ENCODE results near the gene SERPINA12. TPM values are rescaled to one million over a fixed set of nuclear protein-coding genes. Genes with fewer than 3 reads are reported as not detected.
A peak's percentile ranks its signal among the peaks of the same experiment; 100 is the strongest.

The SERPINA12 gene
- total and polyA plus RNA-seq, 2 of the 13 experiments (the other 11 are each of a cell fraction or from before 2014, with no cell fraction given): 0.08 TPM; not detected in 1

DNA sequence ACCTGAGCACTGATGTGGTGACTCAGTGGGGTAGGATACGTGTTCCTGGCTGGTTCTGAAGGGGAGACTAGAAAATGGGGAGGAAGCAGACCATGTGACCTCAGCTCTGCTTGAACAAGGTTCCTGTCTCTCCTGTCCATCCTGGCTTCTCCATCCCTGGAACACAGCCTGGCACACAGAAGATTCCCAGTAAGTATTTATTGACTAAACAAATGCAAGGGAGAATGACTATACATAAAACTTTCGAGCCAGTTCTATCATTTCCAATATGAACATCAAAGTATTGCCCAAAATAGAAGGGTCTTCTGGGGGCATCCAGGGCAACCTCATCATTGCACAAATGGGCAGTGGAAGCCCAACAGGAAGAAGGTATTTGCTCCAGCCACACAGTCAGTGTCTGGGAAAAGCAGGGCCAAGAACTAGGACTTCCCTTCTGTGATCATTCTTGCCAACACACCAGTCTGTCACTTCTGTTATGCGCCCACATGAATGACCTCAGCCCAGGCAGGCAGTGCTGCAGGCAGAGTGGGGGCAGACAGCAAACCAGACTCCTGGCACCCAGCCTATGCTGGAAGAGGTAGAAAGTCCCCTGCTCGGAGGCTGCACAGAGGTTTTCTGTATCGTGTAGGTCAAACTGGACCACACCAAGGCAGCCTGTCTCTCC lies 27.7 kb downstream of the SERPINA12 start (continued):
- TF ChIP-seq FOSL2 (CRISPR knock-in tag; IDR thresholded peaks at IDR 0.05) (no peak; the same call in 1 of the 2 replicates), GLI4 (CRISPR knock-in tag; IDR thresholded peaks at IDR 0.05; ENCODE audit: borderline replicate concordance) (no peak), HOXD1 (CRISPR knock-in tag; IDR thresholded peaks at IDR 0.05) (peak; percentile 43; the same call in 1 of the 2 replicates), ZFP36L1 (CRISPR knock-in tag; IDR thresholded peaks at IDR 0.05) (no peak), ATAD3A (CRISPR knock-in tag; IDR thresholded peaks at IDR 0.05) (no peak), HNRNPUL1 (IDR thresholded peaks at IDR 0.05; ENCODE audit: low read depth, low read length) (no peak), ZNF24 (IDR thresholded peaks at IDR 0.05) (no peak), CBFB (CRISPR knock-in tag; IDR thresholded peaks at IDR 0.05) (no peak), ZBTB42 (CRISPR knock-in tag; IDR thresholded peaks at IDR 0.05) (no peak), PTBP1 (IDR thresholded peaks at IDR 0.05; ENCODE audit: low read depth, low read length, poor library complexity, severe bottlenecking) (no peak), POLR2AphosphoS5 (IDR thresholded peaks at IDR 0.05; ENCODE audit: low read depth, low read length) (peak; percentile 44; the same call in 1 of the 2 replicates), NR3C1 (CRISPR knock-in tag; IDR thresholded peaks at IDR 0.05) (no peak), USF2 (IDR thresholded peaks at IDR 0.05; ENCODE audit: low read depth, low read length) (peak; percentile 5; the same call in 1 of the 2 replicates), USF2 (CRISPR knock-in tag; IDR thresholded peaks at IDR 0.05; ENCODE audit: borderline replicate concordance) (0 out of 2 replicates have a peak, but pooled peaks have one; percentile 31), ZNF800 (CRISPR knock-in tag; IDR thresholded peaks at IDR 0.05) (no peak), NPAS2 (CRISPR knock-in tag; IDR thresholded peaks at IDR 0.05; ENCODE audit: borderline replicate concordance) (no peak), CHCHD3 (CRISPR knock-in tag; IDR thresholded peaks at IDR 0.05) (no peak), CAMTA2 (CRISPR knock-in tag; IDR thresholded peaks at IDR 0.05; ENCODE audit: borderline replicate concordance) (no peak)
- TF ChIP-seq, protein P1, sequence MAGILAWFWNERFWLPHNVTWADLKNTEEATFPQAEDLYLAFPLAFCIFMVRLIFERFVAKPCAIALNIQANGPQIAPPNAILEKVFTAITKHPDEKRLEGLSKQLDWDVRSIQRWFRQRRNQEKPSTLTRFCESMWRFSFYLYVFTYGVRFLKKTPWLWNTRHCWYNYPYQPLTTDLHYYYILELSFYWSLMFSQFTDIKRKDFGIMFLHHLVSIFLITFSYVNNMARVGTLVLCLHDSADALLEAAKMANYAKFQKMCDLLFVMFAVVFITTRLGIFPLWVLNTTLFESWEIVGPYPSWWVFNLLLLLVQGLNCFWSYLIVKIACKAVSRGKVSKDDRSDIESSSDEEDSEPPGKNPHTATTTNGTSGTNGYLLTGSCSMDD (CRISPR knock-in tag; IDR thresholded peaks at IDR 0.05): no peak
- TF ChIP-seq, protein P2, sequence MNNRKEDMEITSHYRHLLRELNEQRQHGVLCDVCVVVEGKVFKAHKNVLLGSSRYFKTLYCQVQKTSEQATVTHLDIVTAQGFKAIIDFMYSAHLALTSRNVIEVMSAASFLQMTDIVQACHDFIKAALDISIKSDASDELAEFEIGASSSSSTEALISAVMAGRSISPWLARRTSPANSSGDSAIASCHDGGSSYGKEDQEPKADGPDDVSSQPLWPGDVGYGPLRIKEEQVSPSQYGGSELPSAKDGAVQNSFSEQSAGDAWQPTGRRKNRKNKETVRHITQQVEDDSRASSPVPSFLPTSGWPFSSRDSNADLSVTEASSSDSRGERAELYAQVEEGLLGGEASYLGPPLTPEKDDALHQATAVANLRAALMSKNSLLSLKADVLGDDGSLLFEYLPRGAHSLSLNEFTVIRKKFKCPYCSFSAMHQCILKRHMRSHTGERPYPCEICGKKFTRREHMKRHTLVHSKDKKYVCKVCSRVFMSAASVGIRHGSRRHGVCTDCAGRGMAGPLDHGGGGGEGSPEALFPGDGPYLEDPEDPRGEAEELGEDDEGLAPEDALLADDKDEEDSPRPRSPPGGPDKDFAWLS (CRISPR knock-in tag; IDR thresholded peaks at IDR 0.05; ENCODE audit: borderline replicate concordance): no peak
- TF ChIP-seq, protein P3, sequence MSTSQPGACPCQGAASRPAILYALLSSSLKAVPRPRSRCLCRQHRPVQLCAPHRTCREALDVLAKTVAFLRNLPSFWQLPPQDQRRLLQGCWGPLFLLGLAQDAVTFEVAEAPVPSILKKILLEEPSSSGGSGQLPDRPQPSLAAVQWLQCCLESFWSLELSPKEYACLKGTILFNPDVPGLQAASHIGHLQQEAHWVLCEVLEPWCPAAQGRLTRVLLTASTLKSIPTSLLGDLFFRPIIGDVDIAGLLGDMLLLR (CRISPR knock-in tag; IDR thresholded peaks at IDR 0.05): no peak
- TF ChIP-seq, protein P4, sequence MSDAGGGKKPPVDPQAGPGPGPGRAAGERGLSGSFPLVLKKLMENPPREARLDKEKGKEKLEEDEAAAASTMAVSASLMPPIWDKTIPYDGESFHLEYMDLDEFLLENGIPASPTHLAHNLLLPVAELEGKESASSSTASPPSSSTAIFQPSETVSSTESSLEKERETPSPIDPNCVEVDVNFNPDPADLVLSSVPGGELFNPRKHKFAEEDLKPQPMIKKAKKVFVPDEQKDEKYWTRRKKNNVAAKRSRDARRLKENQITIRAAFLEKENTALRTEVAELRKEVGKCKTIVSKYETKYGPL (CRISPR knock-in tag; IDR thresholded peaks at IDR 0.05): no peak

Measured in HepG2 (cell line).